SJSA1 (cell line): ENCODE measurements around the gene DNAJC12. TPM values are rescaled to one million over a fixed set of nuclear protein-coding genes. Genes with fewer than 3 reads are reported as not detected.
"Not testable (repeated sequence)": the region's sequence is repeated elsewhere in the genome, so short reads cannot be mapped to it uniquely, and the experiment has no call there.

Experiments
- DNase-seq, 2 experiments: peaks; one replicate each; pipeline ENCODE4 v3.0.0-alpha.2; 2015 to 2020; ENCODE audit warnings: low spot score in 2 of 2, low read depth in 1 of 2
- H3K27ac ChIP-seq: fragments of 250-450 bp; sonication (Bioruptor Pico); 2 replicates; pipeline ENCODE4 v1.5.1; 2020; ENCODE audit warnings: mild to moderate bottlenecking, moderate library complexity
- H3K27me3 ChIP-seq: fragments of 250-450 bp; sonication (Bioruptor Pico); replicated peaks from 2 replicates; pipeline ENCODE4 v1.5.1; 2020; ENCODE audit warnings: mild to moderate bottlenecking, moderate library complexity
- H3K36me3 ChIP-seq: fragments of 250-450 bp; sonication (Bioruptor Pico); 2 replicates; pipeline ENCODE4 v1.5.1; 2020; ENCODE audit warnings: mild to moderate bottlenecking
- H3K4me1 ChIP-seq: fragments of 250-450 bp; sonication (Bioruptor Pico); replicated peaks from 2 replicates; pipeline ENCODE4 v1.6.1; 2021; ENCODE audit warnings: mild to moderate bottlenecking
- H3K4me3 ChIP-seq: fragments of 250-450 bp; sonication (Bioruptor Pico); 2 replicates; pipeline ENCODE4 v1.5.1; 2020; ENCODE audit warnings: mild to moderate bottlenecking
- H3K9me3 ChIP-seq: fragments of 250-450 bp; sonication (Bioruptor Pico); replicated peaks from 2 replicates; pipeline ENCODE4 v1.5.1; 2020; ENCODE audit warnings: mild to moderate bottlenecking
- total RNA-seq: library from RNA; depleted of rRNA; stranded (reverse); fragments of >200 nt; shearing (Covaris generic); gene quantifications from 2 replicates; pipeline ENCODE4 v1.2.3, GENCODE V29; 2014

DNAJC12 gene
- total RNA-seq, 1 experiment from 2014 or later = 1.1 TPM

DNA sequence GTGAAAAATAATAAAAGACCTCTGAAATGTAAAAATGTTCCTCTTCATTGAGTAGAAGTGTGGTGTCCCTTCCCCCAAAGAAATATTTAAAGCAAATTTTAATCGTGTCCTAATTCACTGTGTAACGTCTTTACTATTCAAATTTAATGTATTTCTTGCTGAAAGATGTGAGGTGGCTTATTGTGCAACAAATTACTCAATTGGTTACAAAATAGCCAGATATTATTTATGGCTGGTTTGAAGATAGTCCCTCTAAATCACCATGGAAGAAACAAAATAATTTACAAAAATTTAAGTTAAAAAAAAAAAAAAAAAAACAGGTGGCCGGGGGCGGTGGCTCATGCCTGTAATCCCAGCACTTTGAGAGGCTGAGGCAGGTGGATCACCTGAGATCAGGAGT, 43.7 kb downstream of the DNAJC12 start:
- H3K9me3 ChIP-seq = no peaks in the 10 kb centered on the region
- DNase-seq = no peak

DNA sequence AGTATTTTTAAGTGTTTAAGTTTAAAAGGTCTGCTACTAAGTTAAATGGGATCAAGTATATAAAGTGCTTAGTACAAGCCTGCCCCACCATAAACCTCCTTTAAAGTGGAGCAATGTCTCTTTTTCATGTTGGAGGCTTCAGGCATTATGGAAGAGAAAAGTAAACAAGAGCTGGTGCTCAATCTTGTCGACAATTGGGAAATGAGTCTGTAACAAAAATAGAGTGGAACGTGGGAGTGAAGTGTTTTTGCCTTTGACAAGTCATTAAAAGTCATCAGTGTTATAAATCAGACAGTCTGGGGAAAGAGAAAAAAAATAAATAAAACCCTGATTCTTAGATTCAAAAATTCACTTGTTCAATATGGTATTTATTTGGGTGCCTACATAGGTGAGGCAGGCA, 44.7 kb downstream of the DNAJC12 start:
- H3K4me3 ChIP-seq = no peak overlapping the region
- no peaks in the 10 kb centered on the region for H3K9me3 ChIP-seq
- no peaks in the 10 kb centered on the region for H3K36me3 ChIP-seq
- DNase-seq = no peak
- H3K27me3 ChIP-seq = no peaks in the 10 kb centered on the region
- no peak overlapping the region for H3K27ac ChIP-seq
- H3K4me1 ChIP-seq = peaks cover 17% of the 10 kb centered on the region

More for the DNA sequence above, 43.7 kb downstream of the DNAJC12 start:
- Histone ChIP-seq H3K36me3 (no peaks in the 10 kb centered on the region), H3K27ac (no peak overlapping the region), H3K27me3 (no peaks in the 10 kb centered on the region), H3K4me3 (no peak overlapping the region), H3K4me1 (peaks cover 17% of the 10 kb centered on the region)

DNA sequence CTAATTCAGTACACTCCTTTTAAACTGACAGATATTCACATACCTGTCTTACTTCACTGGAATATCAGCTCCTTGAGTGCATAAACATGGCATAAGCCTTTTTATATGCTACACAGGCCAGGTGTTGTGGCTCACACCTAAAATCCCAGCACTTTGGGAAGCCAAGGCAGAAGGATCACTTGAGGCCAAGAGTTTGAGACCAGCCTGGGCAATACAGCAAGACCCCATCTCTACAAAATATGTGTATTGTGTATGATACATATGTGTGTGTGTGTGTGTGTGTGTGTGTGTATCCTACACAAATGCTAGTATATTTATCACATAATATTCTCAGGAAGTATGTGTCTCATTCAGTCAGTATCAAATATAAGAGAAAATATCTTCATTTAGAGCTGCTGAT, 45.3 kb downstream of the DNAJC12 start:
- Histone ChIP-seq H3K4me3 (no peak overlapping the region), H3K36me3 (no peaks in the 10 kb centered on the region), H3K9me3 (no peaks in the 10 kb centered on the region), H3K27me3 (no peaks in the 10 kb centered on the region), H3K27ac (no peak overlapping the region), H3K4me1 (peaks cover 17% of the 10 kb centered on the region)
- DNase-seq = no peak

DNA sequence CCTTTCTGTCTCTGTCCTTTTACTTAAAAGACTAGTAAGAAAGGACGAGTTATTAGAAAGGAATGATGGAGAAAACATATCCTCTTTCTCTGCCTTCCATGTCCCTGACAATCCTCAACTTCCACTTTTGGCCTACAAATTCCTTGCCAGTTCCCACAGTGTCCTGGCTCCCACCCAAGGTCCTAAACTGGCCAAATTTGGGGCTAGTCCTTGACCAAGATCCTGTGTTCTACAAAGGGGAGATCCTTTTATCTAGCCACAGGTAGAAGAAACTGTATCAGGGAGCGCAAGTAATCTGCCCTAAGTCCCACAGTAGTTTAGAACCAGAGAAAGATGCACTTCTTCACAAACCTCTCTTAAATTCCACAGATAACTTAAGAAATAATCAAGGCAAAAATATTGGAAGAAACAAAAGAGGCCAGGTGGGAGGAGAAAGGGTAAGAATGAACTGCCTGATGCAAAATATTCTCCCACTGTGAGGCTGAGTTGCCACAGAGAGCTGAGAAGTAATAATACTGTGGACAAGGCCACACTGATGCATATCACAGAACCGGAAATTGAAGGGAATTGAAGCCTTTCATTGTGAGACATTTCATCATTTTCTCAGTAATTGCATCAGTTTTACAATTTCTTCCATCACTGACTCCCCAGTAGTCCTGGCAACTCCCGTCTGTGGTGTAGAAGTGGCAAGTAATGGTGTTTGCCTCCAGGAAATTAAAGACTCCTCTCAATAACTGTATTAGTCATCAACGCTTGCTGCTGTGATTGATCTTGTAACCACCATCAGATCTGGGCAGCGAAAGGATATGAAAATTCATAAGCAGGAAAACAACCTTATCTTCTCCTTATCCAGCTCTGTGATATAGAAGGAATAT, 47.2 kb downstream of the DNAJC12 start:
- peak in 1 of 2 experiments; percentile 19 for DNase-seq
- peak overlapping the region; percentile 27; the same call in 1 of the 2 replicates for H3K27ac ChIP-seq
- H3K4me1 ChIP-seq = peaks cover 17% of the 10 kb centered on the region
- H3K36me3 ChIP-seq = no peaks in the 10 kb centered on the region
- H3K27me3 ChIP-seq = no peaks in the 10 kb centered on the region
- H3K4me3 ChIP-seq = no peak overlapping the region
- H3K9me3 ChIP-seq = no peaks in the 10 kb centered on the region

DNA sequence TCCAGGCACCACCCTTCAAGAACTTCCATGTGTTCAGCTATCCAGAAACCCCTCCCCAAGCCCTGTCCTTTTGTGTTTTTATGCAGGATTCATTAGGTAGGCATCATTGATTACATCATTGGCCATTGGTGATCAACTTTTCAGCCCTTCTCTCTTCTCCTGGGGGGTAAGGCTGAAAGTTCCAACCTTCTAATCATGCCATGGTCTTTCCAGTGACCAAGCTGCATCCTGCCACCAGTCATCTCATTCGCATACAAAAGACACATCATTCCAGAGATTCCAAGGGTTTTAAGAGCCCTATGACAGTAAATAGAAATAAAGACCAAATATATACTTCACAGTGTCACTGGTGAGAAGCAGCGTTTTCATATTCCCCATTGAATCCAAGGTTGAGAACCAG, 48.2 kb downstream of the DNAJC12 start:
- DNase-seq = peak in 1 of 2 experiments; percentile 47
- Histone ChIP-seq H3K4me3 (no peak overlapping the region), H3K36me3 (no peaks in the 10 kb centered on the region), H3K27me3 (no peaks in the 10 kb centered on the region), H3K27ac (peak overlapping the region; percentile 27; the same call in 1 of the 2 replicates), H3K9me3 (no peaks in the 10 kb centered on the region), H3K4me1 (peaks cover 17% of the 10 kb centered on the region)

DNA sequence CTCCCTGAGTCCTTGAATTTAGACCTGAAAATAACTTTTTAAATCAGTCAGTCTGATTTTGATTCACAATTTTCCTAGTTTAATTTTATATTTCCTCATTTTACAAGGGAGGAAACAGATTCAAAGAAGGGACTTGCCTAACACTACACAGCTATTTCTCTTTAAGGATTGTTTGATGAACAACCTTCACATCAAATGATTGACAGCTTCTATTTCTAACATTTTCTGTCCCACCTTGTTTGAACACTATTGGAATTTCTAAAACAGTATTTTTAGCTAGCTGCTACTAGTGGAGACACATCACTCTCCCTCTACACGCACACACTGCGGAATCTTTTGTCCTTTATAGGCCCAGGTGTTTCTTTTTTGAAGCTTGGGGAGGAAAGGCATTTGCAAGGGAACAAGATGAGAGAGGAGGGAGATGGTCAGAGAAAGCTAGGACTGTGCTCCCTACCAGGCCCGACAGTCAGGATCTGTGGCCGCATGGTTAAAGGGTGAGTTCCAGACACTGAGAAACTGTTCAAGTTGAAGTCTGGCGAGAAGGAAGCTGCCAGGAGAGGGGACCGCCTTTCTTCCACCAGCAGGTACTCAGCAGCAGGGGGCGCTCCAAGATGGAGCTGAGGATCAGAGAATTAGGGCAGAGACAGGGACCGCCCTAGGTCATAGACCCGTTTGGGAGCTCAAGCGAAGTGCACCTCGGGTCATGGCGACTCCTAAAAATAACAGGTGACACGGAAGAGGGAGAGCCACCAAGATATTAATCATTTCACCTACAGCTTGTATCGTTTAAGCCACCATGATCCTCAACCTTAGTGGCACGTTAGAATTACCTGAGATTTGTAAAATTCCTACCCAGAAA, 49.7 kb downstream of the DNAJC12 start:
- no peaks in the 10 kb centered on the region for H3K27me3 ChIP-seq
- peaks cover 17% of the 10 kb centered on the region for H3K4me1 ChIP-seq
- DNase-seq = peak; percentile 13 to 56
- no peaks in the 10 kb centered on the region for H3K36me3 ChIP-seq
- H3K9me3 ChIP-seq = no peaks in the 10 kb centered on the region
- no peak overlapping the region for H3K4me3 ChIP-seq
- no peak overlapping the region for H3K27ac ChIP-seq

DNA sequence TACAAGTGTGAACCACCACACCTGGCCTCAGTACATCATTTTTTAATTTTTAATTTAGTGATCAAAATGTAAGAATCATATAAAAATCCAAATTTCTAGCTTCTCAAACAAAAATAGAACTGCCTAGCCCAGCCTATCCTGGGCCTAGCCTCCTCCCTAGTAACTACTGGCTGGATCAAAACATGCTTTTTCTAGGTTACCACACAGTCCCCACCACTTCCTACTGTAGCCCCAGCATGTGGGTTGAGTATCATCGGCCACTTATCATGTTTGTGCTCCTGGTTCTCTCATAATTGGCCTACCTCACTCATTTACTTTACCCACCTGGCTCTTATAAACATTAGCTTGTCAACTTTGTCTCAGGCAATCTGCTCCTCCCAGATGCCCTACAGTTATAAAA, 52.9 kb downstream of the DNAJC12 start:
- no peak for DNase-seq
- H3K4me1 ChIP-seq = peaks cover 5% of the 10 kb centered on the region
- H3K9me3 ChIP-seq = no peaks in the 10 kb centered on the region
- no peak overlapping the region for H3K4me3 ChIP-seq
- no peaks in the 10 kb centered on the region for H3K36me3 ChIP-seq
- no peaks in the 10 kb centered on the region for H3K27me3 ChIP-seq
- no peak overlapping the region for H3K27ac ChIP-seq

DNA sequence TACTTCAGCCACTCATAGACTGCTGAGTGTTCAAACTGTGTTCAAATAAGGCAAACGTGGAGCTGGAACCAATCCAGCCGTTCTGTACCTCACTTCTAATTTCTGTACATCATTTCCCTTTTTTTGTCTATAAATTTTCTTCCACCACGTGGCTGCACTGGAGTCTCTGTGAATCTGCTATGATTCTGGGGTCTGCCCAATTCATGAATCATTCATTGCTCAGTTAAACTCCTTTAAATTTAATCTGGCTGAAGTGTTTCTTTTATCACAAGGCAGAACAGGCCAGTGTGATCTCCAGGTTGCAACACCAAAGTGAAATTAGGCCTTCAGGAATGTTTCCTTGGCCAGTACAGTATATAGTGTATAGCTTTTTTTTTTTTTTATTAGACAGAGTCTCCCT, 53.5 kb downstream of the DNAJC12 start:
- Histone ChIP-seq H3K4me3 (no peak overlapping the region), H3K4me1 (peaks cover 5% of the 10 kb centered on the region), H3K27me3 (no peaks in the 10 kb centered on the region), H3K9me3 (no peaks in the 10 kb centered on the region; the same call in 1 of the 2 replicates), H3K27ac (no peak overlapping the region), H3K36me3 (no peaks in the 10 kb centered on the region)
- DNase-seq = no peak

DNA sequence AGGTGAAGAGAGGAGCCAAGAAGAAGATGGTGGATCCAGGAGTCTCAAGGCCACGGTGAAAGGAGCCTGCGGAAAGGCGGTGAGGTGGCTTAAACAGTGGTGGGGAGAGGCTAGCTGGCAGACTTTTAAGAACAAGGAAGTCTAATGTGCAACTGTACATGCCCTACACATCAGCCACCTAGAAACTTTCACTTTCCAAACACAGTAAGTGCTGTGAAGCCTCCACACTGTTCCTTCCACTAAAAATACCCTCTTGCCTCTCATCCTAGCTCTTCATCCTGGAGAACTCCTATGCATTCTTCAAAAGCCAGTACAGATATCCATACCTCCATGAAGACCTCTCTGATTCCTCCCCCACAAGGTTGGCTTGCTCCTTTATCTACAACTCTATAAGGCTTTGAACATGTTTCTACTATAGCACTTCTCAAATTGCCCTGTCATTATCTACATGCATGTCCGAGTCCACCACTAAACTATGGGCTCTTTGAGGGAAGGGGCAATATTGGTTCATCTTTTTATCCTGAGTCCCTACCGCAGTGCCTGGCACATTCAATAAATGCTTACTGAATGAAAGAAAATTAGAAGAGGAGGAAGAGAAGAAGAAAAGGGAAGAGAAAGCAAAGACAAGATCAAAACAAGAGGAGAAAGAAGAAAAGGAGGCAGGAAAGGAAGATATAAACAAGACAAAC, 54.2 kb downstream of the DNAJC12 start:
- Histone ChIP-seq H3K27me3 (no peaks in the 10 kb centered on the region), H3K4me1 (peaks cover 4% of the 10 kb centered on the region; the same call in 1 of the 2 replicates), H3K4me3 (no peak overlapping the region), H3K9me3 (no peaks in the 10 kb centered on the region; the same call in 1 of the 2 replicates), H3K27ac (no peak overlapping the region), H3K36me3 (no peaks in the 10 kb centered on the region)
- no peak for DNase-seq

DNA sequence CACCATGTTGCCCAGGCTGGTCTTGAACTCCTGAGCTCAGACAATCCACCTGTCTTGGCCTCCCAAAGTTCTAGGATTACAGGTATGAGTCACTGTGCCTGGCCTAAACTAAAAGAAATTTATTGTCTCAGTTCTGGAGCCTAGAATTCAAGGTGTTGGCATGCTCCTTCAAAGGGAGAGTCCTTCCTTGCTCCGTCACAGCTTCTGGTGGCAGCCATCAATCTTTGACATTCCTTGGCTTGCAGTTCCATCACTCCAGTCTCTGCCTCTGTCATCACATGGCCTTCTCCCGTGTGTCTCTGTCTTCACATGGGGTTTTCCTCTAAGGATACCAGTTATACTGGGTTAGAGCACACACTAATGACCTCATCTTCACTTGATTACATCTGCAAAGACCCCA, 55.5 kb downstream of the DNAJC12 start:
- Histone ChIP-seq H3K4me1 (peaks cover 4% of the 10 kb centered on the region; the same call in 1 of the 2 replicates), H3K27me3 (no peaks in the 10 kb centered on the region), H3K36me3 (no peaks in the 10 kb centered on the region), H3K27ac (no peak overlapping the region), H3K4me3 (no peak overlapping the region), H3K9me3 (no peaks in the 10 kb centered on the region; the same call in 1 of the 2 replicates)
- DNase-seq = no peak

DNA sequence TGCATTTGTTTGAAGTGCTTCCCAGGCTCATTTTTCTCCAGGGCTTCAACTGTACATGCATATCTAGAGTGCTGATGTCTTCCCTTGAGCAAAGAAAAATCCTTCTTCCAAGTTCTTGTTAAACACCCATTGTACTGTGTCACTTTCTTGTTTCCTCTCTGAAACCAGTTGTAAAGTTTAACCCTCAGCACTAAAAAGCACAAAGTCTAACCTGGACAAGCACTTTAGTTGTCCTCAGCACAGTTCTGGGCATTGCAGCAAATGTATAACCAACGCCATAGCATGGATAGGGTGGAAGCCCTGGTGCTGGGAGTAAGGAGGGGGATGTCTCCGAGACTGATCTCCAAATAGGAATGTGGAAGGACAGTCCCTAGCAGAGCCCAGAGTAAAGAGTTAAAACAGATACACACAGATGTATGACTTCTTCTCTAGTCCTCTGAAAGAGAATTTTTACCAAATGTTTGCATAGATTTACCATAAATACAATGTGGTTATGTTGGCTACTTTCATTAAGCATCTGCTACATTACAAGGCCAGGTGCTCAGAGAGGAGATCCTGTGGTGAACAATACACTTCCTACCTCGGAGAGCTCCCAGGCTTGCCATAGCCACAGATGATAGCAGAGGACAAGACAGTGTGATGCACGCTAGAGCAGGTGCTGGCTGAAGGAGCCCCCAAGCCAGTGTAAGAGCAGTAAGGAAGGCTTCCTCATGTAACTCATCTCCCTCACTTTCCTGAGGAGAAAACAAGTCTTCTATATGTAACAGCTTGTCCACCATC, 57.0 kb downstream of the DNAJC12 start:
- no peak overlapping the region for H3K4me3 ChIP-seq
- H3K4me1 ChIP-seq = peaks cover 4% of the 10 kb centered on the region; the same call in 1 of the 2 replicates
- DNase-seq = no peak
- H3K36me3 ChIP-seq = no peaks in the 10 kb centered on the region
- no peaks in the 10 kb centered on the region for H3K27me3 ChIP-seq
- H3K27ac ChIP-seq = no peak overlapping the region
- H3K9me3 ChIP-seq = no peaks in the 10 kb centered on the region; the same call in 1 of the 2 replicates

DNA sequence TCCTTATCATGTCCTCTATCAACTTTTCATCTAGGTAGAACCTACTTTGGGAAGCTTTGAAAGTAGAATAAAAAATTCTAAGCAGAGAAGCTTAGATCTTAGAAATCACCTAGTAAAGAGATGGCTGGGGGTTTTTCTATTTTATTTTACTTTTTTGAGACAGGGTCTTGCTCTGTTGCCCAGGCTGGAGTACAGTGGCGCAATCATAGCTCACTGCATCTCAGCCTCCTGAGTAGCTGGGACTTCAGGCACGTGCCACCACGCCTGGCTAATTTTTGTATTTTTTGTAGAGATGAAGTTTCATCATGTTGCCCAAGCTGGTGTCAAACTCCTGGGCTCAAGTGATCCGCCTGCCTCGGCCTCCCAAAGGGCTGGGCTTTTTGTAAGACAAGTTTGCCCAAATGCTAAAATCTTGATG, 57.8 kb downstream of the DNAJC12 start:
- DNase-seq, H3K27me3 ChIP-seq, H3K36me3 ChIP-seq, H3K27ac ChIP-seq, H3K9me3 ChIP-seq, H3K4me3 ChIP-seq, H3K4me1 ChIP-seq: not testable (repeated sequence)
